Activated CD4-positive, alpha-beta T cell treated with anti-CD3 and anti-CD28 coated beads, Interleukin-2, amount 10 ng/mL, durations not matched to agents 24 days and 14 days (primary cell): Measurements from ENCODE around the gene OR52W1. TPM values are rescaled to one million over a fixed set of nuclear protein-coding genes. Genes with fewer than 3 reads are reported as not detected.

Experiments used
- total RNA-seq: library from RNA; stranded (reverse); gene quantifications from 2 replicates; pipeline ENCODE4 v1.2.3, GENCODE V29; 2022

Gene OR52W1
- total RNA-seq, 1 donor from 2014 or later, result not detected

Other genes with a start within 250 kb of the OR52W1 start
- gene OR56A5, start 230.7 kb upstream of the OR52W1 start, total RNA-seq, result not detected in 2 replicates
- gene OR52L1, start 212.2 kb upstream of the OR52W1 start, total RNA-seq, result not detected in 2 replicates
- 0.05 TPM in 1 of 2 replicates, not detected in the other for gene OR56A4, start 192.3 kb upstream of the OR52W1 start, total RNA-seq
- gene OR56A1, start 168.5 kb upstream of the OR52W1 start, total RNA-seq, result not detected in 2 replicates
- not detected in 2 replicates for gene OR56B4, start 91.5 kb upstream of the OR52W1 start, total RNA-seq
- not detected in 2 replicates for gene OR52B2, start 28.9 kb upstream of the OR52W1 start, total RNA-seq
- gene C11orf42, start 6.3 kb downstream of the OR52W1 start, total RNA-seq, result not detected in 2 replicates
- 19.3 and 20.2 TPM in 2 replicates for gene FHIP1B, start 35.4 kb downstream of the OR52W1 start, total RNA-seq
- gene CNGA4, start 39.9 kb downstream of the OR52W1 start, total RNA-seq, result not detected in 2 replicates
- not detected in 2 replicates for gene CCKBR, start 60.6 kb downstream of the OR52W1 start, total RNA-seq
- gene CAVIN3, start 121.3 kb downstream of the OR52W1 start, total RNA-seq, result 35.7 and 36.0 TPM in 2 replicates
- 9.4 and 10.0 TPM in 2 replicates for gene SMPD1, start 191.2 kb downstream of the OR52W1 start, total RNA-seq
- gene APBB1, start 219.9 kb downstream of the OR52W1 start, total RNA-seq, result 24.1 TPM in 2 replicates
- gene HPX, start 241.8 kb downstream of the OR52W1 start, total RNA-seq, result not detected in 2 replicates